PFSK-1 (cell line): ENCODE results near the gene MAP2.

Experiments
- FOXP2 ChIP-seq: optimal IDR thresholded peaks from 2 replicates; pipeline ENCODE3; 2011; ENCODE audit warnings: borderline replicate concordance, control low read depth, inconsistent platforms; ENCODE audit not compliant: insufficient read depth; ENCODE audit errors: extremely low read length, extremely low read depth
- POLR2AphosphoS5 ChIP-seq: IDR thresholded peaks from 2 replicates; pipeline ENCODE4 v1.6.1; 2012; ENCODE audit warnings: low read depth, mild to moderate bottlenecking, control low read depth, low read length, moderate library complexity
- REST ChIP-seq, 2 experiments: IDR thresholded peaks; 2 replicates each; pipeline versions ENCODE4 v1.6.1 to v1.8.0; 2011 to 2012; ENCODE audit warnings: low read depth in 2 of 2, low read length in 2 of 2, control low read depth in 1 of 2, inconsistent platforms in 1 of 2, mild to moderate bottlenecking in 1 of 2, moderate library complexity in 1 of 2; ENCODE audit not compliant: insufficient read depth in 1 of 2
- SIN3A ChIP-seq: IDR thresholded peaks from 2 replicates; pipeline ENCODE4 v1.6.1; 2012; ENCODE audit warnings: mild to moderate bottlenecking, low read length, moderate library complexity, borderline replicate concordance; ENCODE audit not compliant: insufficient read depth
- TAF1 ChIP-seq: IDR thresholded peaks from 2 replicates; pipeline ENCODE4 v1.6.1; 2012; ENCODE audit warnings: low read length, control low read depth, borderline replicate concordance; ENCODE audit not compliant: insufficient read depth

GRCh38 chr2:209398463-209398862 lies 25.4 kb upstream of the MAP2 start:
- TF ChIP-seq REST (IDR thresholded peaks at IDR 0.05; ENCODE audit: insufficient read depth in 1 of 2, low read depth in 2 of 2, low read length in 2 of 2): no peak
- TF ChIP-seq POLR2AphosphoS5: no peak
- TF ChIP-seq SIN3A: no peak
- no peak for TF ChIP-seq TAF1
- TF ChIP-seq FOXP2: no peak
